ENCODE measurements around the gene RINL.

Gene RINL

GRCh38 chr19:38834590-38834989 lies 43.5 kb downstream of the RINL start:
- peaks cover 54% of the 10 kb centered on the region for H3K36me3 ChIP-seq (ENCODE audit: insufficient read depth, low read length)
- H3K4me2 ChIP-seq (ENCODE audit: low read length) = no peak overlapping the region
- peaks cover 17% of the 10 kb centered on the region for H3F3A ChIP-seq (ENCODE audit: insufficient read depth, low read length)
- H3K4me1 ChIP-seq (ENCODE audit: insufficient read depth, low read length, severe bottlenecking) = peaks cover 23% of the 10 kb centered on the region
- no peaks in the 10 kb centered on the region for H3K9me2 ChIP-seq (ENCODE audit: low read depth, low read length)
- no peaks in the 10 kb centered on the region for H3K9me3 ChIP-seq (ENCODE audit: low read length)
- H3K9ac ChIP-seq (ENCODE audit: low read length) = no peak overlapping the region
- no peak overlapping the region for H3K4me3 ChIP-seq (ENCODE audit: low read depth, low read length, poor library complexity, severe bottlenecking)
- no peak for TF ChIP-seq CTCF (IDR thresholded peaks at IDR 0.05; ENCODE audit: low read length)
- no peak for TF ChIP-seq EZH2 (IDR thresholded peaks at IDR 0.05; ENCODE audit: borderline replicate concordance, low read length)
- peak overlapping the region; percentile 28 for H3K27ac ChIP-seq (ENCODE audit: low read depth, low read length, poor library complexity, severe bottlenecking)
- H3K79me2 ChIP-seq (ENCODE audit: insufficient read depth, low read length) = no peaks in the 10 kb centered on the region
- H4K20me1 ChIP-seq (ENCODE audit: insufficient read depth, low read length) = no peaks in the 10 kb centered on the region
- no peak overlapping the region for H2AFZ ChIP-seq (ENCODE audit: low read length)
- H3K27me3 ChIP-seq (ENCODE audit: insufficient read depth, low read length) = no peaks in the 10 kb centered on the region

- Histone ChIP-seq H3K9me3 (ENCODE audit: low read length) (no peaks in the 10 kb centered on the region), H3K4me1 (ENCODE audit: insufficient read depth, low read length, severe bottlenecking) (peaks cover 23% of the 10 kb centered on the region), H3K4me2 (ENCODE audit: low read length) (no peak overlapping the region), H3K9me2 (ENCODE audit: low read depth, low read length) (no peaks in the 10 kb centered on the region), H3K79me2 (ENCODE audit: insufficient read depth, low read length) (no peaks in the 10 kb centered on the region), H3K9ac (ENCODE audit: low read length) (no peak overlapping the region), H3K36me3 (ENCODE audit: insufficient read depth, low read length) (peaks cover 51% of the 10 kb centered on the region), H3F3A (ENCODE audit: insufficient read depth, low read length) (peaks cover 17% of the 10 kb centered on the region), H3K4me3 (ENCODE audit: low read depth, low read length, poor library complexity, severe bottlenecking) (no peak overlapping the region), H3K27ac (ENCODE audit: low read depth, low read length, poor library complexity, severe bottlenecking) (peak overlapping the region; percentile 28), H2AFZ (ENCODE audit: low read length) (no peak overlapping the region), H4K20me1 (ENCODE audit: insufficient read depth, low read length) (no peaks in the 10 kb centered on the region), H3K27me3 (ENCODE audit: insufficient read depth, low read length) (no peaks in the 10 kb centered on the region)
- TF ChIP-seq CTCF (IDR thresholded peaks at IDR 0.05; ENCODE audit: low read length) (no peak), EZH2 (IDR thresholded peaks at IDR 0.05; ENCODE audit: borderline replicate concordance, low read length) (no peak)
Observed at GRCh38 chr19:38834104-38834490, 44.0 kb downstream of the RINL start.

GRCh38 chr19:38833092-38833425 lies 45.0 kb downstream of the RINL start:
- Histone ChIP-seq H3F3A (ENCODE audit: insufficient read depth, low read length) (peaks cover 17% of the 10 kb centered on the region), H3K4me1 (ENCODE audit: insufficient read depth, low read length, severe bottlenecking) (peaks cover 23% of the 10 kb centered on the region), H3K9ac (ENCODE audit: low read length) (no peak overlapping the region), H3K27me3 (ENCODE audit: insufficient read depth, low read length) (no peaks in the 10 kb centered on the region), H3K27ac (ENCODE audit: low read depth, low read length, poor library complexity, severe bottlenecking) (peak overlapping the region; percentile 68), H4K20me1 (ENCODE audit: insufficient read depth, low read length) (no peaks in the 10 kb centered on the region), H3K9me3 (ENCODE audit: low read length) (no peaks in the 10 kb centered on the region), H3K36me3 (ENCODE audit: insufficient read depth, low read length) (peaks cover 45% of the 10 kb centered on the region), H3K4me2 (ENCODE audit: low read length) (no peak overlapping the region), H3K79me2 (ENCODE audit: insufficient read depth, low read length) (no peaks in the 10 kb centered on the region), H3K9me2 (ENCODE audit: low read depth, low read length) (no peaks in the 10 kb centered on the region), H2AFZ (ENCODE audit: low read length) (no peak overlapping the region), H3K4me3 (ENCODE audit: low read depth, low read length, poor library complexity, severe bottlenecking) (no peak overlapping the region)
- TF ChIP-seq EZH2 (IDR thresholded peaks at IDR 0.05; ENCODE audit: borderline replicate concordance, low read length) = no peak
- TF ChIP-seq CTCF (IDR thresholded peaks at IDR 0.05; ENCODE audit: low read length) = no peak

Measured in OCI-LY1 (cell line).